Measurements from ENCODE around the gene TOMM40L.

The TOMM40L gene

DNA sequence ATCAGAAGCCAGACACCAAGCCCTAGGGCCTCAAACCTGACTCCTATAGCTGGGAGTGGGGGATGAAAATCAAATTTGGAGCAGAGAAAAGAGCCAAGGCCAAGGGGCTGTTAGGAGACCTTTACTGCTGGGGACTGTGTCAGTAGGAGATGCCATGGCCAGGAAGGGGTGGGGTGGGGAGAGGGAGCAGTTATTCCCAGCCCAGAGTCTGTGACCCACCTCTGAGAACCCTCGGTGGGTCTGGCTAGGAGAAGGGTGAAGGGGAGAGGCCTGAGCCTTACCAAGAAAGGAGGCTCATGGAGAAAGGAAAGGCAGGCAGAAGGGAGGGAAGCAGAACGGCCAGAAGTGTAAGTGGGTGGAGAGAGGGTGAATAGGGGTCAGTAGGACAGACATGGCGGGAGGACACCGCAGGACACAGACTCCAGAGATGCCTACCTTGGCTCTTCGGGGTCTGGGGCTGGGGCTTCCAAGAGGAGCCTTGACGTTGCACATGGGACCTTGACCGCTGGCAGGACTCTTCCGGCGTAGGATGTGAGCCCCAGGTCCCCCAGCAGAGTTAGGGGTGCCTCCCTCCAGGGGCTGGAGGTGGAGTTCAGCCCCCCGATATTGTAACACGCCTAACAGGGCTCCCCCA is 28.2 kb upstream of the TOMM40L start:
- no peak for DNase-seq

DNA sequence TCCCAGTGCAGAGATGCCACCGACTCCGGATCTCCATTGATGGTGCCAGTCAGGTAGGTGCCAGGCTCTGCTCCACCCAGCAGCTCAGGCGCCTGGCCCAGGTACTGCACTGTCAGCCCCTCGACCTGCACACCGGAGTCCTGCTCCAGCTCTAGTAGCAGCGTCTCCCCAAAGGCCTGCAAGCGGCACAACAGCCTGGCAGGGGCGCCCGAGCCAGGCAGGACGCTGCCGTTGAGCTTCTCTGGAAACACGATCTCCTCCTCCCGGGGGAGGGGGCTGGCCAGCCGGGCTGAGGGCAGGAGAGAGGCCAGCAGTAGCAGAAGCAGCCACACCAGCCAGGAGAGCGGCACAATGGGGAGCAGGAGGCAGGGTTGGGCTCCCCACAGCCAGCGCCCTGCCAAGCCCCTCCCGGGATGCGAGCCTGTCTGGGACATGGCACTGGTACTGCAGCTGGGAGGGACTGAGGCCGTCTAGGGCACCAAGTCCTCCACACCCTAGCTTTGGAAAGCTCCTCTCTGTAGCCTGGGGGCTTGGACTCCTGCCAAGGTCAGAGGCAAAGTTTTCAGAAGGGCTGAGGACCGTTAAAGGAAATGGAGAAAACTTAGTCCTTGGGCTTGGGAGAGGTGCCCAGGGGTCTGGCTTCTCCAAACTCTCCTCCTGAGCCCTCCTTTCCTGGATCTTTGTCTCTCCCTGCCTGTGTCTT is 27.5 kb upstream of the TOMM40L start:
- DNase-seq = peak; percentile 51

DNA sequence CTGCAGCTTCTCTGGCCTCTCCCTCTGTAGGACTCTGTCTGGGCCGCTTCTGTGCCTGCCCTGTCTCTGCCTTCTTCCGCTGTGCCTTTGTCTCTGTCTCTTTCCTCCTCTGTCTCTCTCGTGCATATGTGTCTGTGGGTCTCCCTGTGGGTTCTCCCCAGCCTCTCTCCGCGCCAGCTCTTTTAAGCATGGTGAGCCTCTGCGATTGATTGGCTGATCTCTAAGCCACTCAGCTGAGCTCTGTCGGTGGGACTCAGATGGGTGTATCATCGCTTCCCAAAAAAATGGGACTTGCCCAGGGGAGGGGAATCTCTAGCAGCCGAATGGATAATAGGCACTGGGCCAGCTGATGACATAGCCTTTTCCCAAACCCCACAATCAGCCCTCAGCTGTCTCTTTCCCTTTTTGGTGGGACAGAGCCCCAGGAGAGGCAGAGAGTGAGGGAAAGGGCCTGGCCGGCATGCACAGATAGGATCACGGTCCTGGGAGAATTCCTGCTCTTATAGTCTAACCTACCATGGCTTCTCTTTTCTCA is 26.9 kb upstream of the TOMM40L start, which contains the start of gene ADAMTS4:
Gene ADAMTS4, minus strand, starts transcription at position 158 of the 535 bp plus-strand sequence. CDS start 427 bp downstream, outside the sequence.
- peak; percentile 97 for DNase-seq

DNA sequence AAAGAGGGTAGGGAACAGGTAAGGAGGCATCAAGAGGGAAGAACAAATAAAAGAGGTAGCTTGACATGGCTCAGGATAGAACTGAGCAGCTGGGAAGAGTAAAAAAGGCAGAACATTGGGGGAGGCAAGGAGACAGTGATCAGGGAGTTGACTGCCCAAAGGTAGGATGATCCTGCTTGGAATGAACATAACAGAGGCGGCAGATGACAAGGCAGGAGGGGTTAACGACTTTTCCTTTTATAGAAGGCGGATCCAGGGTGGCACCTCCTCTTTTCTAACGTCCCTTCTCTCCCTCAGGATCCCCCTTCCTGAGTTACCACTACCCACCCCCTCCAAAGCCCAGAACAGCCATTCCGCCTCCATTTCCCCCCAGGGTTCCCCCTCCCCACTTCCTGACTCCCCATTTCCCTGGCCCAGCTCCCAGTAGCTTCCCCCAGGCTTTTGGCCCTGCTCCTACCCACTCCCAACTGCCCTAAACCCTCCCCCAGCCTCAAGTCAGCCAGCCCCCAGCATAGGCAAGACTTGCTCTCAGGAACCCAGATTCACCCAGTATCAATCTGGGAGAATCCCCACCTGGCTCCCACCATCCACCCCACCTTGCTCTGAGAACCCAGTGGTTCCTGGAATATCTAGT is 26.2 kb upstream of the TOMM40L start:
- peak; percentile 13 for DNase-seq

GRCh38 chr1:161200421-161200991 is 25.4 kb upstream of the TOMM40L start:
- DNase-seq = no peak

- no peak for DNase-seq
These were observed 24.6 kb upstream of the TOMM40L start for GRCh38 chr1:161200992-161201835.

- DNase-seq = peak; percentile 98
These were observed 23.8 kb upstream of the TOMM40L start, which contains the start of gene NDUFS2 for GRCh38 chr1:161201836-161202712. NDUFS2 (plus strand) TSS chr1:161202367; CDS start chr1:161202386, 19 bp downstream.

- no peak for DNase-seq
These were observed 19.3 kb upstream of the TOMM40L start for GRCh38 chr1:161206411-161207140.

DNA sequence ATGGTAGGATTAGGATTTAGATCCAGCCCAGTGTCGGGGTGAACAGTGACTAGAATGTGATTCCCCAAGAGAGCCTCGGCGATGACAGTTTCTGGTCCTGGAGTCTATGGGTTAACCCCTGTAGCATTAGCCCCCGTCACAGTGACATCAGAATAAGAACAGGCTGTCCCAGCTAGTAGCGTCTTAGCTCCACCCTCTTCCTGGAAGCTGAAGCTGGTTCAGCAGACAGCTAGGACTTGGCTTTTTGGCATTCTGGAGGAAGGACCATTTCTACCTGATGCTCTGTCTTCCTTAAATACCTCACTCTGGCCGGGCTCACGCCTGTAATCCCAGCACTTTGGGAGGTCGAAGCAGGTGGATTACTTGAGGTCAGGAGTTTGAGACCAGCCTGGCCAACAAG is 18.7 kb upstream of the TOMM40L start:
- no peak for DNase-seq

- DNase-seq = peak; percentile 9
These were observed 16.0 kb upstream of the TOMM40L start for GRCh38 chr1:161209790-161210409.

GRCh38 chr1:161214369-161214768 is 11.5 kb upstream of the TOMM40L start:
- no peak for DNase-seq

- DNase-seq = no peak
These were observed 10.8 kb upstream of the TOMM40L start, which contains the start of gene FCER1G for GRCh38 chr1:161215076-161215475. FCER1G (plus strand) TSS chr1:161215295; CDS start chr1:161215322, 27 bp downstream.

DNA sequence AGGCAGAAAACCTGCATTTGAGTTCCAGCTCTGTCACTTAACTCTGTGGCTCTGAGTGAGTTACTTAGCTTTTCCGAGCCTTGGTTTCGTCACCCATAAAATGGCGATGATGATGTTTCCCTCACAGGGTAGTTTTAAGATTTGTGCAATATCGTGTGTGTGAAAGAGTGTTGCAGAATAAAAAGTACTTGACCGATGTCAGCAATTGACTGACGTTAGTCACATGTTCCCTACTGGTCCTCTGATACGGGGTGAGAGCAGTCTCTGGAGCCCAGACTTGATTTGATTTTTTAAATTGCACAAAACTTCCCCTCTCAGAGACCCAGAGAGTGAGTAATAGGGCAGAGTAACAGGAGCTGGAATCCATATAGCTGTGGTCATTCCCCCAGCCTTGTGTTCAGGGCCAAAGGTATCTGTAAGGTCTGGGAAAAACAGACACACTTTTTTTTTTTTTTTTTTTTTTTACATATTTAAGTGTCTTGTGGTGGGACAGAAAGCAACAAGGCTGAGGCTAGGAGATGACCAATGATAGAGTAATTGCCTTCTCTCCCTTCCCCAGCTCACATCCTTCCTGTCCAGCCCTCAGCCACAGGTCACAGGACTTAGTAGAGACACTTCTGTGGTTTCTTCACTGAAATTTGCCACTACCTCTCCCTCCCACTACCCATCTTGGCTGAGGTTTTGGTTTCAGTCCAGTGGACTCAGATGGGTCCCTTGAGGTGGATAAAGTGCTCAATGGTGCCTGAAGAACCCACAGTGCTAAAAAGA is 8.7 kb upstream of the TOMM40L start:
- no peak for DNase-seq

DNA sequence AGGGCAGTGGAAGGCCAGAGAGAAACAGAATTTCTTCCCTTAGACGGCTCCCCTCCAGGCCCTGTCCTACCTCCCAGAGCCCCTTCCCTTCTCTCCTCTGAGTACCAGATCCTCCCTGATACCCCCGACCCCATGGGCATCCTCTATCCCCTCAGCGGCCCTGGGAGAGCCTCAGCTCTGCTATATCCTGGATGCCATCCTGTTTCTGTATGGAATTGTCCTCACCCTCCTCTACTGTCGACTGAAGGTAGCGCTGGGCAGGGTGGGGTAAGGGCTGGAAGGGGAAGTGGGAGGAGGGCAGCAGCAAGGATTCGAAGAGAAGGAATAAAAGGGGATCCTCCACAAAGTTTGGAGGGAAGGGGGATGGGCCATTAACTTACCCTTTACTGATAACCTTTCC is 8.0 kb upstream of the TOMM40L start:
- DNase-seq = no peak

DNA sequence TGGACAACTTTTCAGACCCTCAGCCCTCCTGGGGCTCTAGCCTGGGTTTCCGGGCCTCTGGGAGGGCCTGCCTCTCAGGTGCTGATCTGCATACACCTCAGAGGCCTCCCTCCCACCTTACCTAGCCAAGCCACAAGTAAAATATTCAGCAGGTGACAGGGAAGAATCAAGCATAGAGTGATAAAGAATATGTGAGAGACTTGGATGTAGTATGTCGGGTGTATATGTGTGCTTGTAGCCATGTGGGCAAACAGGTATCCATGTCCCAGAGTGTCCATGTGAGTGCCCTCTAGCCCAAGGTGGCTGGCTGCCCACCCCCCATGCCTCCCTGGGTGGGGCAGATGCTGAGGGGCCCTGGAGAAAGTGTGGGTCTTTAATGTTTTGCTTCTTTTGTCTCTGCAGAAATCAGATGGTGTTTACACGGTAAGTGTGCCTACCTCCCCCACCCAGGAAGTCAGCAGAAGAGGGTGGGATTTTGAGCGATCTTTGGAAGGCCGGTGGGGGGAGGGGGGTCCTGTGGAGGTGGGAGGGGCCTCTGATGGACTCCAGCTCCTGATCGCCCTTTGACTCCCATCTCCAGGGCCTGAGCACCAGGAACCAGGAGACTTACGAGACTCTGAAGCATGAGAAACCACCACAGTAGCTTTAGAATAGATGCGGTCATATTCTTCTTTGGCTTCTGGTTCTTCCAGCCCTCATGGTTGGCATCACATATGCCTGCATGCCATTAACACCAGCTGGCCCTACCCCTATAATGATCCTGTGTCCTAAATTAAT is 7.4 kb upstream of the TOMM40L start:
- DNase-seq = no peak

DNA sequence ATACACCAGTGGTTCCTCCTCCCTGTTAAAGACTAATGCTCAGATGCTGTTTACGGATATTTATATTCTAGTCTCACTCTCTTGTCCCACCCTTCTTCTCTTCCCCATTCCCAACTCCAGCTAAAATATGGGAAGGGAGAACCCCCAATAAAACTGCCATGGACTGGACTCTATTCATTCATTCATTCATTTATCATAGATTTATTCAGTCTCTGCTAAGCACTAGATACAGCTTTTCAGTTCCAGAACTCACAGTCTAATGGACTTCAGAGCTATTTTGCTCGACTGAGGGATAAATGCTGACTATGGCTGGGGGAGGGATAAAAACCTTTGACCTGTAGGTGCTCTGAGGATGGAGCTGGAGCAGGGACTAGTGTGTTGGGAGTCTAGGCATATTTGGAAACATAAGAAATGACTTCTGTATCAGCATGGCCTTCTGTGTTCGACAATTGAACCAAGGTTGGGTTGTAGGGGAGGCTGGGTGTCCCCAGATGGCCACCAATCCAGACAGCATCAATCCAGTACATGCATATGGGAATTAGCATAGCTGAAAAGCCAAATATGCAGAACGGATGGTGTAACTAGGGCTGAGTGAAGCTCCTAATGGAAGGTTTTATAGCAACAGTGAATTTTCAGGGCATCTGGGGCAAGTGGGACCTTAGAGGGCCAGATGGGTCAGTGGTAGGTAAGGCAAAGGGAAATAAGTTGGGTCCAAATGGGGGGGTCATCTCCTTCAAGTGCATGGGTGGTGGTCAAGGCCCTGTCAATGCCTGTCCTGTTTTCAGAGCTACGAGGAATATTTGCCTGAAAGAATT is 6.6 kb upstream of the TOMM40L start:
- no peak for DNase-seq

GRCh38 chr1:161220002-161220401 is 5.9 kb upstream of the TOMM40L start:
- no peak for DNase-seq
